Panc1 (cell line): ENCODE measurements around the gene RPL18. TPM values are rescaled to one million over a fixed set of nuclear protein-coding genes. Genes with fewer than 3 reads are reported as not detected.

Source experiments
- ATAC-seq: fragments of 200-7000 bp; cut with Tn5 transposase; 2 replicates; pipeline ENCODE4 v1.9.1; 2020; ENCODE audit warnings: mild to moderate bottlenecking, moderate library complexity
- BruUV-seq: library from RNA; stranded (reverse); fragments of 400-500 nt; replicated peaks from 2 replicates; lab custom pipeline; 2021; lab: Mats Ljungman, UMichigan
- CTCF ChIA-PET: fragments of 300-600 bp; sonication (Branson Sonifier 250); formaldehyde crosslinking; loops from one replicate; lab custom pipeline; 2022; ENCODE audit warnings: antibody characterized with exemption; lab: Charles Lee
- POLR2A ChIA-PET: fragments of 300-600 bp; sonication (Branson Sonifier 250); formaldehyde crosslinking; loops from one replicate; lab custom pipeline; 2022; ENCODE audit warnings: antibody characterized with exemption; lab: Charles Lee
- DNase-seq: peaks from one replicate; pipeline ENCODE4 v3.0.0-alpha.2; 2010; ENCODE audit warnings: low read depth, low spot score
- H3K27ac ChIP-seq: 2 replicates; pipeline ENCODE4 v1.5.1; 2011; ENCODE audit warnings: mild to moderate bottlenecking, low read length, inconsistent platforms
- H3K27me3 ChIP-seq: fragments of 200-500 bp; sonication (Bioruptor generic); 2 replicates; pipeline ENCODE4 v1.6.0; 2014; ENCODE audit warnings: low read length, inconsistent platforms; ENCODE audit not compliant: control insufficient read depth, insufficient read depth
- H3K36me3 ChIP-seq: fragments of 200-500 bp; sonication (Bioruptor generic); 2 replicates; pipeline ENCODE4 v1.5.1; 2014; ENCODE audit warnings: inconsistent platforms, mild to moderate bottlenecking, low read length, moderate library complexity; ENCODE audit not compliant: control insufficient read depth, insufficient read depth
- H3K4me1 ChIP-seq: 2 replicates; pipeline ENCODE4 v1.5.1; 2011; ENCODE audit warnings: inconsistent platforms, mild to moderate bottlenecking, low read length, moderate library complexity; ENCODE audit not compliant: control insufficient read depth, insufficient read depth
- H3K4me3 ChIP-seq, 2 experiments: 2 replicates each; pipeline ENCODE4 v1.5.1; 2011 to 2012; ENCODE audit warnings: low read depth in 2 of 2, low read length in 2 of 2, mild to moderate bottlenecking in 2 of 2, inconsistent platforms in 1 of 2, moderate library complexity in 1 of 2
- H3K9me3 ChIP-seq: fragments of 200-500 bp; sonication (Bioruptor generic); 2 replicates; pipeline ENCODE4 v1.5.1; 2014; ENCODE audit warnings: low read depth, mild to moderate bottlenecking, inconsistent platforms, low read length, moderate library complexity; ENCODE audit not compliant: control insufficient read depth, insufficient read depth
- POLR2AphosphoS5 ChIP-seq: IDR thresholded peaks from 2 replicates; pipeline ENCODE4 v1.6.1; 2012; ENCODE audit warnings: mild to moderate bottlenecking, low read depth, low read length, moderate library complexity
- SIN3A ChIP-seq: IDR thresholded peaks from 2 replicates; pipeline ENCODE4 v1.6.1; 2012; ENCODE audit warnings: low read depth, mild to moderate bottlenecking, low read length, moderate library complexity, borderline replicate concordance; ENCODE audit not compliant: insufficient read depth
- TCF7L2 ChIP-seq: IDR thresholded peaks from 2 replicates; pipeline ENCODE4 v1.6.1; 2011; ENCODE audit warnings: mild to moderate bottlenecking, low read depth, low read length, inconsistent platforms
- in situ Hi-C: cut with HindIII; loops from 2 replicates; pipeline ENCODE4 v1.10.0; 2016; ENCODE audit warnings: low sequenced_read_pairs, low pct_unique_long_range_greater_than_20kb
- intact Hi-C: fragments of 100-400 bp; cut with micrococcal nuclease; formaldehyde crosslinking; loops from one replicate; pipeline ENCODE4 v1.10.0; 2022; ENCODE audit not compliant: unreplicated experiment
- total RNA-seq: library from RNA; stranded (reverse); gene quantifications from one replicate; pipeline ENCODE4 v1.2.1, GENCODE V29; 2021; ENCODE audit not compliant: unreplicated experiment
- TF ChIP-seq, protein P1 (sequence below), 2 experiments: IDR thresholded peaks; 2 replicates each; pipeline ENCODE4 v1.6.1; 2011 to 2012; ENCODE audit warnings: low read depth in 2 of 2, control low read depth in 1 of 2, low read length in 1 of 2, mild to moderate bottlenecking in 1 of 2, moderate library complexity in 1 of 2; ENCODE audit not compliant: insufficient read depth in 1 of 2
- TF ChIP-seq, protein P2 (sequence below): fragments of 450-650 bp; IDR thresholded peaks from 2 replicates; pipeline ENCODE4 v1.5.1; 2017; ENCODE audit warnings: mild to moderate bottlenecking

The RPL18 gene
- total RNA-seq, 1 experiment from 2014 or later, result 670 TPM

DNA sequence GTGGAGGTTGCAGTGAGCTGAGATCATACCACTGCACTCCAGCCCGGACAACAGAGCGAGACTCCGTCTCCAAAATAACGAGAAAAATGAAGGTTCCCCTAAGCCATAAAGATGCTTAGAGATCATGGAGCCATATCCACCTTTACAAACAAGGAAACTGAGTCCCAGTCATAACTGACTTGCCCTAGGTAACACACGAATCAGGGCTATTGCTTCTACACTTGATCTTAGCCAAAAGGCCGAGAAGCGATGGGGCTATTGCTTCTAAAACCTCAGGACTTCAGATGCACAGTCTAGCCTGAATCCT is 15.0 kb upstream of the RPL18 start:
- Histone ChIP-seq H3K27ac (peak overlapping the region; percentile 96), H3K36me3 (no peaks in the 10 kb centered on the region; the same call in 1 of the 2 replicates), H3K27me3 (no peaks in the 10 kb centered on the region), H3K9me3 (no peaks in the 10 kb centered on the region), H3K4me3 (peak overlapping the region; percentile 10 to 52), H3K4me1 (peaks cover 28% of the 10 kb centered on the region)
- in situ Hi-C loops (no loop called here), intact Hi-C loops (no loop called here)
- POLR2A ChIA-PET, result no interaction called here
- no peak for DNase-seq
- ATAC-seq, result no peak
- CTCF ChIA-PET, result no interaction called here
- TF ChIP-seq TCF7L2 (no peak), SIN3A (no peak), POLR2AphosphoS5 (no peak)
- TF ChIP-seq, protein P1, sequence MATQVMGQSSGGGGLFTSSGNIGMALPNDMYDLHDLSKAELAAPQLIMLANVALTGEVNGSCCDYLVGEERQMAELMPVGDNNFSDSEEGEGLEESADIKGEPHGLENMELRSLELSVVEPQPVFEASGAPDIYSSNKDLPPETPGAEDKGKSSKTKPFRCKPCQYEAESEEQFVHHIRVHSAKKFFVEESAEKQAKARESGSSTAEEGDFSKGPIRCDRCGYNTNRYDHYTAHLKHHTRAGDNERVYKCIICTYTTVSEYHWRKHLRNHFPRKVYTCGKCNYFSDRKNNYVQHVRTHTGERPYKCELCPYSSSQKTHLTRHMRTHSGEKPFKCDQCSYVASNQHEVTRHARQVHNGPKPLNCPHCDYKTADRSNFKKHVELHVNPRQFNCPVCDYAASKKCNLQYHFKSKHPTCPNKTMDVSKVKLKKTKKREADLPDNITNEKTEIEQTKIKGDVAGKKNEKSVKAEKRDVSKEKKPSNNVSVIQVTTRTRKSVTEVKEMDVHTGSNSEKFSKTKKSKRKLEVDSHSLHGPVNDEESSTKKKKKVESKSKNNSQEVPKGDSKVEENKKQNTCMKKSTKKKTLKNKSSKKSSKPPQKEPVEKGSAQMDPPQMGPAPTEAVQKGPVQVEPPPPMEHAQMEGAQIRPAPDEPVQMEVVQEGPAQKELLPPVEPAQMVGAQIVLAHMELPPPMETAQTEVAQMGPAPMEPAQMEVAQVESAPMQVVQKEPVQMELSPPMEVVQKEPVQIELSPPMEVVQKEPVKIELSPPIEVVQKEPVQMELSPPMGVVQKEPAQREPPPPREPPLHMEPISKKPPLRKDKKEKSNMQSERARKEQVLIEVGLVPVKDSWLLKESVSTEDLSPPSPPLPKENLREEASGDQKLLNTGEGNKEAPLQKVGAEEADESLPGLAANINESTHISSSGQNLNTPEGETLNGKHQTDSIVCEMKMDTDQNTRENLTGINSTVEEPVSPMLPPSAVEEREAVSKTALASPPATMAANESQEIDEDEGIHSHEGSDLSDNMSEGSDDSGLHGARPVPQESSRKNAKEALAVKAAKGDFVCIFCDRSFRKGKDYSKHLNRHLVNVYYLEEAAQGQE (IDR thresholded peaks at IDR 0.05; ENCODE audit: insufficient read depth in 1 of 2, low read depth in 2 of 2, low read length in 1 of 2), result no peak
- TF ChIP-seq, protein P2, sequence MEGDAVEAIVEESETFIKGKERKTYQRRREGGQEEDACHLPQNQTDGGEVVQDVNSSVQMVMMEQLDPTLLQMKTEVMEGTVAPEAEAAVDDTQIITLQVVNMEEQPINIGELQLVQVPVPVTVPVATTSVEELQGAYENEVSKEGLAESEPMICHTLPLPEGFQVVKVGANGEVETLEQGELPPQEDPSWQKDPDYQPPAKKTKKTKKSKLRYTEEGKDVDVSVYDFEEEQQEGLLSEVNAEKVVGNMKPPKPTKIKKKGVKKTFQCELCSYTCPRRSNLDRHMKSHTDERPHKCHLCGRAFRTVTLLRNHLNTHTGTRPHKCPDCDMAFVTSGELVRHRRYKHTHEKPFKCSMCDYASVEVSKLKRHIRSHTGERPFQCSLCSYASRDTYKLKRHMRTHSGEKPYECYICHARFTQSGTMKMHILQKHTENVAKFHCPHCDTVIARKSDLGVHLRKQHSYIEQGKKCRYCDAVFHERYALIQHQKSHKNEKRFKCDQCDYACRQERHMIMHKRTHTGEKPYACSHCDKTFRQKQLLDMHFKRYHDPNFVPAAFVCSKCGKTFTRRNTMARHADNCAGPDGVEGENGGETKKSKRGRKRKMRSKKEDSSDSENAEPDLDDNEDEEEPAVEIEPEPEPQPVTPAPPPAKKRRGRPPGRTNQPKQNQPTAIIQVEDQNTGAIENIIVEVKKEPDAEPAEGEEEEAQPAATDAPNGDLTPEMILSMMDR, result no peak
- no TSS peak for BruUV-seq

GRCh38 chr19:48633148-48634035 is 14.4 kb upstream of the RPL18 start:
- Histone ChIP-seq H3K36me3 (no peaks in the 10 kb centered on the region; the same call in 1 of the 2 replicates), H3K4me3 (peak overlapping the region in 1 of 2 experiments; percentile 10; a peak in 2 of 4 replicates), H3K27ac (peak overlapping the region; percentile 96), H3K4me1 (peaks cover 25% of the 10 kb centered on the region), H3K9me3 (no peaks in the 10 kb centered on the region), H3K27me3 (no peaks in the 10 kb centered on the region)
- TF ChIP-seq POLR2AphosphoS5 (no peak), TCF7L2 (no peak), SIN3A (no peak)
- TF ChIP-seq, protein P2, result no peak
- TF ChIP-seq, protein P1 (IDR thresholded peaks at IDR 0.05; ENCODE audit: insufficient read depth in 1 of 2, low read depth in 2 of 2, low read length in 1 of 2), result no peak
- CTCF ChIA-PET, result no interaction called here
- BruUV-seq, result no TSS peak
- in situ Hi-C loops, result no loop called here
- ATAC-seq (no peak), DNase-seq (no peak)
- POLR2A ChIA-PET, result interaction anchor here (0.6 kb wide), 1 partner anchor 253 kb away, joined by 5 read pairs; no protein-coding TSS in a partner anchor
- intact Hi-C loops, result no loop called here
